GM12865 (cell line): ENCODE measurements around the gene PAX1.

ENCODE experiments used
- DNase-seq: peaks from one replicate; pipeline ENCODE4 v3.0.0; 2010; ENCODE audit warnings: low read depth
- H3K4me3 ChIP-seq: 2 replicates; pipeline ENCODE4 v1.5.1; 2011; ENCODE audit warnings: mild to moderate bottlenecking, low read depth, low read length, control low read depth
- CTCF ChIP-seq: IDR thresholded peaks from 2 replicates; pipeline ENCODE4 v1.5.1; 2011; ENCODE audit warnings: low read length, control low read depth, low read depth, inconsistent platforms; ENCODE audit not compliant: insufficient read depth; ENCODE audit errors: missing control alignments

The PAX1 gene

GRCh38 chr20:21670981-21671380 lies 34.5 kb upstream of the PAX1 start:
- TF ChIP-seq CTCF, result no peak
- H3K4me3 ChIP-seq, result no peak overlapping the region
- DNase-seq, result no peak

DNA sequence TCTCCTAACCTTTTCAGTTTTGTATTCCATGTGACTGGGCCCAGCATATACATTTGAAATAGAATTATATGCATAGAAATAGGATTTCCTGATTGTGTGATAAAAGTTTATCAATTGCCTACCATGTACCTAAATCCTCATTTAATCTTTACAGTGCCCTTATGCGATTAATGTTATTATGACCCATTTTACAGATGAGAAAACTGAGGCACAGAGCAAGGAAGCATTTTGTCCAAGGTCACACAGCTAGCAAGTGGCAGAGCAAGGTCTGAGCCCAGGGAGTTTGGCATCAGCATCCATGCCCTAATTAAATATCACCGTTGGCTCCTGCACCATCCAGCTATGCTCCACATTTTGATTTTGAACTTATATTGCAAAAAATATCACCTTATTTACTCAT lies 28.2 kb upstream of the PAX1 start:
- TF ChIP-seq CTCF, result no peak
- DNase-seq, result no peak

GRCh38 chr20:21677781-21678180 lies 27.7 kb upstream of the PAX1 start:
- no peak for DNase-seq
- no peak overlapping the region for H3K4me3 ChIP-seq
- TF ChIP-seq CTCF, result no peak

More for the DNA sequence above, 28.2 kb upstream of the PAX1 start:
- H3K4me3 ChIP-seq, result no peak overlapping the region

- H3K4me3 ChIP-seq, result no peak overlapping the region
- DNase-seq, result no peak
- TF ChIP-seq CTCF, result no peak
Measured at GRCh38 chr20:21681234-21681921, 24.1 kb upstream of the PAX1 start.

- no peak overlapping the region for H3K4me3 ChIP-seq
- no peak for DNase-seq
- no peak for TF ChIP-seq CTCF
Measured at GRCh38 chr20:21681922-21682318, 23.5 kb upstream of the PAX1 start.

GRCh38 chr20:21682521-21682954 lies 22.9 kb upstream of the PAX1 start:
- no peak for DNase-seq
- no peak overlapping the region for H3K4me3 ChIP-seq
- TF ChIP-seq CTCF, result no peak

DNA sequence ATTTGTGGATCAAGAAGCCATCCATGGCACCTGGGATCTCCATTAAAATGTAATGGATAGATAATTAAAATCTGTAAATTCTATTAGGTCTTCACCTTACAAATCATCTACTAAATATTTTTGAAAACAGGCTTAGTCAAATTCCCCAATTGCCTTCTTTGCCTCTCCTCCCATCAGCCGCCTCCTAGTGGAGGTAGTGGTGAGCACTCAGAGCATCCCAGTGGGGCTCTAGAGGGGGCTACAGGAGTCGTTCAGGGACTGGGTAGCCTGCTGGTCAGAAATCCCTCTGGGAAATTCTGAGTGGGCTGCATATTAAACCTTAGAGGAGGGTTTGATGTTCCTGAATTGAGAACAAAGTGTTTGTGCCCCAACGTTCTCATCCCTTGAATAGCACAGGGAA lies 20.8 kb upstream of the PAX1 start:
- no peak for TF ChIP-seq CTCF
- DNase-seq, result no peak
- no peak overlapping the region for H3K4me3 ChIP-seq
